ENCODE data around the gene KRTAP10-11. TPM values are rescaled to one million over a fixed set of nuclear protein-coding genes. Genes with fewer than 3 reads are reported as not detected.

Gene KRTAP10-11
- total RNA-seq, 1 donor from 2014 or later, result not detected

GRCh38 chr21:44615466-44615865, 30.7 kb upstream of the KRTAP10-11 start:
- Histone ChIP-seq H3F3A (ENCODE audit: low read depth) (no peaks in the 10 kb centered on the region), H3K36me3 (no peaks in the 10 kb centered on the region), H3K4me3 (no peak overlapping the region), H4K20me1 (ENCODE audit: low read depth) (no peaks in the 10 kb centered on the region), H2AFZ (replicated peaks) (no peak overlapping the region), H3K27me3 (no peaks in the 10 kb centered on the region), H3K4me2 (no peak overlapping the region), H3K4me1 (peaks cover 5% of the 10 kb centered on the region), H3K9ac (no peak overlapping the region), H3K9me3 (ENCODE audit: low read depth) (no peaks in the 10 kb centered on the region), H3K79me2 (ENCODE audit: low read depth) (no peaks in the 10 kb centered on the region), H3K27ac (no peak overlapping the region)
- TF ChIP-seq CTCF (IDR thresholded peaks at IDR 0.05), result no peak
- H3K27ac Mint-ChIP-seq, result no peak overlapping the region
- H3K36me3 Mint-ChIP-seq, result no peaks in the 10 kb centered on the region
- peaks cover 36% of the 10 kb centered on the region for H3K9me3 Mint-ChIP-seq
- H3K4me1 Mint-ChIP-seq, result no peaks in the 10 kb centered on the region
- H3K27me3 Mint-ChIP-seq (ENCODE audit: insufficient read depth, low read depth), result peaks cover 6% of the 10 kb centered on the region
- no peak overlapping the region for H3K4me3 Mint-ChIP-seq
- no peak for DNase-seq (ENCODE audit: low spot score)

GRCh38 chr21:44615911-44616590, 30.2 kb upstream of the KRTAP10-11 start:
- Mint-ChIP-seq H3K9me3 (peaks cover 36% of the 10 kb centered on the region), H3K27ac (no peak overlapping the region), H3K4me1 (no peaks in the 10 kb centered on the region), H3K4me3 (no peak overlapping the region), H3K27me3 (ENCODE audit: insufficient read depth, low read depth) (peaks cover 2% of the 10 kb centered on the region), H3K36me3 (no peaks in the 10 kb centered on the region)
- Histone ChIP-seq H3K27me3 (no peaks in the 10 kb centered on the region), H3K4me3 (no peak overlapping the region), H3K4me2 (no peak overlapping the region), H4K20me1 (ENCODE audit: low read depth) (no peaks in the 10 kb centered on the region), H3K27ac (no peak overlapping the region), H3K9ac (no peak overlapping the region), H3K4me1 (peaks cover 5% of the 10 kb centered on the region), H2AFZ (replicated peaks) (no peak overlapping the region), H3K9me3 (ENCODE audit: low read depth) (no peaks in the 10 kb centered on the region), H3K79me2 (ENCODE audit: low read depth) (no peaks in the 10 kb centered on the region), H3F3A (ENCODE audit: low read depth) (no peaks in the 10 kb centered on the region), H3K36me3 (no peaks in the 10 kb centered on the region)
- no peak for DNase-seq (ENCODE audit: low spot score)
- no peak for TF ChIP-seq EZH2phosphoT487 (IDR thresholded peaks at IDR 0.05)

- no peaks in the 10 kb centered on the region for H4K20me1 ChIP-seq (ENCODE audit: low read depth)
- H3K4me2 ChIP-seq, result no peak overlapping the region
- H3K4me1 ChIP-seq, result peaks cover 5% of the 10 kb centered on the region
- no peak overlapping the region for H3K27ac ChIP-seq
- no peak overlapping the region for H3K9ac ChIP-seq
- no peaks in the 10 kb centered on the region for H3K27me3 ChIP-seq
- no peaks in the 10 kb centered on the region for H3K79me2 ChIP-seq (ENCODE audit: low read depth)
- Mint-ChIP-seq H3K9me3 (peaks cover 32% of the 10 kb centered on the region), H3K4me3 (no peak overlapping the region), H3K27ac (no peak overlapping the region), H3K27me3 (ENCODE audit: insufficient read depth, low read depth) (peaks cover 2% of the 10 kb centered on the region), H3K4me1 (no peaks in the 10 kb centered on the region), H3K36me3 (no peaks in the 10 kb centered on the region)
- no peaks in the 10 kb centered on the region for H3F3A ChIP-seq (ENCODE audit: low read depth)
- DNase-seq (ENCODE audit: low spot score), result no peak
- TF ChIP-seq EZH2phosphoT487 (IDR thresholded peaks at IDR 0.05) (no peak), CTCF (IDR thresholded peaks at IDR 0.05) (no peak), EZH2 (IDR thresholded peaks at IDR 0.05) (no peak)
- H3K4me3 ChIP-seq, result no peak overlapping the region
- H3K36me3 ChIP-seq, result no peaks in the 10 kb centered on the region
- no peak overlapping the region for H2AFZ ChIP-seq (replicated peaks)
- no peaks in the 10 kb centered on the region for H3K9me3 ChIP-seq (ENCODE audit: low read depth)
Measured at GRCh38 chr21:44616591-44616926, 29.7 kb upstream of the KRTAP10-11 start.

- Histone ChIP-seq H3K79me2 (ENCODE audit: low read depth) (no peaks in the 10 kb centered on the region), H3K36me3 (no peaks in the 10 kb centered on the region), H3K9me3 (ENCODE audit: low read depth) (no peaks in the 10 kb centered on the region), H2AFZ (replicated peaks) (peak overlapping the region; percentile 24), H3K9ac (no peak overlapping the region), H4K20me1 (ENCODE audit: low read depth) (no peaks in the 10 kb centered on the region), H3K4me3 (no peak overlapping the region), H3K4me1 (peaks cover 5% of the 10 kb centered on the region), H3K4me2 (no peak overlapping the region), H3K27ac (no peak overlapping the region), H3K27me3 (no peaks in the 10 kb centered on the region), H3F3A (ENCODE audit: low read depth) (no peaks in the 10 kb centered on the region)
- Mint-ChIP-seq H3K36me3 (no peaks in the 10 kb centered on the region), H3K27me3 (ENCODE audit: insufficient read depth, low read depth) (peaks cover 2% of the 10 kb centered on the region), H3K4me1 (no peaks in the 10 kb centered on the region), H3K9me3 (peaks cover 34% of the 10 kb centered on the region), H3K27ac (no peak overlapping the region), H3K4me3 (no peak overlapping the region)
- TF ChIP-seq EZH2phosphoT487 (IDR thresholded peaks at IDR 0.05) (no peak), CTCF (IDR thresholded peaks at IDR 0.05) (no peak), EZH2 (IDR thresholded peaks at IDR 0.05) (no peak)
- DNase-seq (ENCODE audit: low spot score), result no peak
Measured at GRCh38 chr21:44617071-44617501, 29.1 kb upstream of the KRTAP10-11 start.
